Naive thymus-derived CD4-positive, alpha-beta T cell (primary cell): ENCODE results near the gene TIAL1. TPM values are rescaled to one million over a fixed set of nuclear protein-coding genes. Genes with fewer than 3 reads are reported as not detected.
A peak's percentile ranks its signal among the peaks of the same experiment; 100 is the strongest.

ENCODE experiments used
- ATAC-seq: fragments of 150-1000 bp; cut with Tn5 transposase; 2 replicates; pipeline ENCODE4 v1.10.0; 2021; ENCODE audit warnings: mild to moderate bottlenecking, moderate library complexity
- CTCF ChIA-PET: fragments of 350-600 bp; sonication (Branson Sonifier 250); formaldehyde crosslinking; loops from one replicate; lab custom pipeline; 2021; ENCODE audit warnings: antibody characterized with exemption; lab: Charles Lee
- POLR2A ChIA-PET: fragments of 350-600 bp; sonication (Branson Sonifier 250); formaldehyde crosslinking; loops from one replicate; lab custom pipeline; 2021; ENCODE audit warnings: antibody characterized with exemption, inconsistent platforms; lab: Charles Lee
- DNase-seq, 9 donors: peaks; one replicate each; pipeline versions ENCODE4 v3.0.0 to v3.0.0-alpha.2; 2020 to 2022; ENCODE audit warnings: mixed read lengths in 1 of 9
- H3K27ac ChIP-seq: one replicate; pipeline ENCODE4 v1.7.0; 2013; ENCODE audit warnings: mild to moderate bottlenecking, low read depth, low read length, moderate library complexity
- H3K27me3 ChIP-seq, 2 donors: one replicate each; pipeline ENCODE4 v1.7.0; 2013; ENCODE audit warnings: low read length in 2 of 2, mild to moderate bottlenecking in 2 of 2, moderate library complexity in 2 of 2; ENCODE audit not compliant: control insufficient read depth in 2 of 2, insufficient read depth in 2 of 2
- H3K36me3 ChIP-seq, 3 experiments: 1 replicate in 2 of 3; 2 replicates in 1 of 3; pipeline ENCODE4 v1.7.0; 2013; ENCODE audit warnings: low read length in 3 of 3, mild to moderate bottlenecking in 3 of 3, moderate library complexity in 1 of 3; ENCODE audit not compliant: insufficient read depth in 3 of 3, control insufficient read depth in 2 of 3
- H3K4me1 ChIP-seq, 2 donors: one replicate each; pipeline ENCODE4 v1.7.0; 2013; ENCODE audit warnings: low read length in 2 of 2, mild to moderate bottlenecking in 2 of 2, moderate library complexity in 1 of 2; ENCODE audit not compliant: control insufficient read depth in 2 of 2, insufficient read depth in 2 of 2
- H3K4me3 ChIP-seq: 2 replicates; pipeline ENCODE4 v1.7.0; 2013; ENCODE audit warnings: mild to moderate bottlenecking, low read length
- H3K9me3 ChIP-seq, 3 experiments: 1 replicate in 2 of 3; 2 replicates in 1 of 3; pipeline ENCODE4 v1.7.0; 2013; ENCODE audit warnings: low read length in 3 of 3; ENCODE audit not compliant: control insufficient read depth in 2 of 3
- H3K27ac Mint-ChIP-seq, 9 donors: one replicate each; pipeline ENCODE4 v1.8.0; 2020 to 2022; ENCODE audit warnings: mixed read lengths in 9 of 9, mild to moderate bottlenecking in 8 of 9, moderate library complexity in 5 of 9, inconsistent platforms in 2 of 9
- H3K27me3 Mint-ChIP-seq, 5 donors: one replicate each; pipeline ENCODE4 v1.8.0; 2021 to 2022; ENCODE audit warnings: mixed read lengths in 5 of 5, mild to moderate bottlenecking in 1 of 5
- H3K36me3 Mint-ChIP-seq, 5 donors: one replicate each; pipeline ENCODE4 v1.8.0; 2020 to 2022; ENCODE audit warnings: mixed read lengths in 5 of 5, mild to moderate bottlenecking in 3 of 5, inconsistent platforms in 1 of 5
- H3K4me1 Mint-ChIP-seq, 7 donors: one replicate each; pipeline ENCODE4 v1.8.0; 2020 to 2022; ENCODE audit warnings: mixed read lengths in 7 of 7, mild to moderate bottlenecking in 3 of 7, inconsistent platforms in 1 of 7
- H3K4me3 Mint-ChIP-seq, 10 donors: one replicate each; pipeline ENCODE4 v1.8.0; 2020 to 2022; ENCODE audit warnings: mild to moderate bottlenecking in 10 of 10, mixed read lengths in 10 of 10, moderate library complexity in 6 of 10, inconsistent platforms in 2 of 10
- H3K9me3 Mint-ChIP-seq, 11 donors: one replicate each; pipeline ENCODE4 v1.8.0; 2020 to 2022; ENCODE audit warnings: mixed read lengths in 11 of 11, mild to moderate bottlenecking in 4 of 11, inconsistent platforms in 1 of 11, moderate library complexity in 1 of 11
- intact Hi-C, 2 donors: fragments of 100-400 bp; cut with micrococcal nuclease; formaldehyde crosslinking; loops; one replicate each; pipeline ENCODE4 v1.15.1; 2023
- polyA plus RNA-seq, 2 donors: library from polyadenylated mRNA; unstranded; fragments of 300-500 nt; fragmentation: Illumina TruSeq; gene quantifications; one replicate each; pipeline ENCODE4 v1.2.3, GENCODE V29; 2021
- total RNA-seq, 6 experiments: library from RNA in 5 of 6; stranded (reverse) in 5 of 6; gene quantifications; 1 replicate in 5 of 6; 2 replicates in 1 of 6; pipeline ENCODE4 v1.2.3 and lab custom pipeline; 2021 to 2026

Gene TIAL1
- total and polyA plus RNA-seq, 7 experiments from 2014 or later, result 10.5 to 228 (median 171) TPM

DNA sequence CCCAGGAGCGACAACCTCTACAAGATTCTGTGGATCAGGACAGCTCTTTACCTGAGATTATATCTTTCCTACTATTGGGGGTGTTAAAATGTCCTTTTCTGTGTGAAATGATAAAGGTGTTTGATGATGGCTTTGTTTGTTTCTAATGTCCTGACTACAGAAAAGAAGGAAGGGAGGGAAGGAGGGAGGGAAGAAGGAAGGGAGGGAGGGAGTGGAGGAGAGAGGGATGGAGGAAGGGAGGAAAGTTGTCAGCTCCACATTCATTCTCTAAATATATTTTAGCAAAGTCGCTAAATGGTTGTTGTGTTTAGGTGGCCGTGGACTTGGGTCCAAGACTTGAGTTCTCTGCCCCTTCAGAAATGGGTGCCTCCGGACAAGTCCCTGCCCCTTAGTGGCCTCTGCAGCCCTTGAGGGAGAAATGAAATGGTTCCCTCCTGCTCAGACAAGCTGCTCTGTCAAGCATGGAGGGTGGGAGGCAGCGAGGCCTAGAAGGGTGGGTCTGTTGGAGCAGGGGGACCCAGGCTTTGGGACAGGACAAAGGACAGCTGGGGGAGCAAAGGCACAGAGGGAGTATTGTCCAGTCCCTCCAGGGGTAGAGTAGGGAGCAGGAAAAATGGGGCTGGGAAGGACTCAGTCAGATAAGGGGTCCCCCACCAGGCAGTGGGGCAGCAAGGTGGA lies 58.7 kb downstream of the TIAL1 start:
- ChIA-PET POLR2A (interaction anchor here (0.6 to 12.7 kb wide), 7 partner anchors 11 to 338 kb away, joined by 3 to 169 read pairs (median 21); no protein-coding TSS in a partner anchor), CTCF (interaction anchor here (0.6 to 2.8 kb wide), 8 partner anchors 18 to 339 kb away, joined by 3 to 10 read pairs (median 6); no protein-coding TSS in a partner anchor)
- Histone ChIP-seq H3K4me3 (peak overlapping the region; percentile 61), H3K36me3 (peaks cover 0 to 7% (median 0%) of the 10 kb centered on the region in 3 experiments), H3K4me1 (peaks cover 27 to 50% of the 10 kb centered on the region in 2 donors), H3K27me3 (no peaks in the 10 kb centered on the region), H3K9me3 (no peaks in the 10 kb centered on the region), H3K27ac (peak overlapping the region; percentile 89)
- H3K9me3 Mint-ChIP-seq, result no peaks in the 10 kb centered on the region
- no peaks in the 10 kb centered on the region for H3K27me3 Mint-ChIP-seq
- peaks cover 51 to 73% (median 67%) of the 10 kb centered on the region in 7 donors for H3K4me1 Mint-ChIP-seq
- H3K36me3 Mint-ChIP-seq, result peaks cover 0 to 25% (median 5%) of the 10 kb centered on the region in 5 donors
- intact Hi-C loops, result loop anchor here (1.0 kb wide), 3 partner anchors 8 to 36 kb away; no protein-coding TSS in a partner anchor
- peak overlapping the region; percentile 84 to 96 (median 90) for H3K4me3 Mint-ChIP-seq
- DNase-seq (no peak), ATAC-seq (no peak)
- peak overlapping the region; percentile 86 to 98 (median 91) for H3K27ac Mint-ChIP-seq

DNA sequence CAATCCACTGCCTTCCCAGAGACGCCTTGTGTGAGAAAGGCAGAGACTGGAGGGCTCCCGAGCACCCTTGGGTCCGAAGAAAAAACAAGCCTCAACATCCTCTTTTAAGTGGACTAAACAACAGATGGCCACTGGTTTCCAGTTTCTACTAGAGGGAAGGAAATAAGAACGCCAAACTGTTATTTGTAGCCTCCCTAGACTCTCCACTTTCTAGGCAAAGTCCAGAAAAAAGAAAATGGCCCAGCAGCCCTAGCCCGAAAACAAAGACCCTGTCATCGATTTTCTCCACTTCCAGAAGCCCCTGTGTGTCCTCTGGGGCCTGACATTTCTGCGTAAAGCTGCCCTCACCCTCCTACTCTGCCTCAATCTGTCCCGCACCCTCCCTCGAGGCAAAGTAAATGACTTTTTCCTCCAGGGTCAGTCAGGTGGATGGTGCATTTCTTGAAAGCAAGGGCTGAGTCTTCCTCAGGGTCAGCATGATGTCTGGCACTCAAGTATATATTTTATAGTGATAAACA lies 60.2 kb downstream of the TIAL1 start:
- intact Hi-C loops, result loop anchor here in 1 of 2 donors (1.0 kb wide), 1 partner anchor 34 kb away; no protein-coding TSS in a partner anchor
- ChIA-PET CTCF (interaction anchor here (0.5 to 2.5 kb wide), 5 partner anchors 10 to 332 kb away, joined by 3 to 8 read pairs (median 3); no protein-coding TSS in a partner anchor), POLR2A (interaction anchor here (0.7 to 12.7 kb wide), 5 partner anchors 10 to 112 kb away, joined by 5 to 169 read pairs (median 110); no protein-coding TSS in a partner anchor)
- Histone ChIP-seq H3K4me1 (peaks cover 26 to 62% of the 10 kb centered on the region in 2 donors), H3K4me3 (peak overlapping the region; percentile 16), H3K36me3 (no peaks in the 10 kb centered on the region), H3K9me3 (no peaks in the 10 kb centered on the region), H3K27ac (peak overlapping the region; percentile 89), H3K27me3 (no peaks in the 10 kb centered on the region)
- DNase-seq (no peak), ATAC-seq (no peak)
- Mint-ChIP-seq H3K27me3 (no peaks in the 10 kb centered on the region), H3K27ac (peak overlapping the region; percentile 86 to 98 (median 91)), H3K9me3 (no peaks in the 10 kb centered on the region), H3K36me3 (peaks cover 0 to 33% (median 9%) of the 10 kb centered on the region in 5 donors), H3K4me3 (peak overlapping the region; percentile 58 to 96 (median 90)), H3K4me1 (peaks cover 61 to 88% (median 80%) of the 10 kb centered on the region in 7 donors)

DNA sequence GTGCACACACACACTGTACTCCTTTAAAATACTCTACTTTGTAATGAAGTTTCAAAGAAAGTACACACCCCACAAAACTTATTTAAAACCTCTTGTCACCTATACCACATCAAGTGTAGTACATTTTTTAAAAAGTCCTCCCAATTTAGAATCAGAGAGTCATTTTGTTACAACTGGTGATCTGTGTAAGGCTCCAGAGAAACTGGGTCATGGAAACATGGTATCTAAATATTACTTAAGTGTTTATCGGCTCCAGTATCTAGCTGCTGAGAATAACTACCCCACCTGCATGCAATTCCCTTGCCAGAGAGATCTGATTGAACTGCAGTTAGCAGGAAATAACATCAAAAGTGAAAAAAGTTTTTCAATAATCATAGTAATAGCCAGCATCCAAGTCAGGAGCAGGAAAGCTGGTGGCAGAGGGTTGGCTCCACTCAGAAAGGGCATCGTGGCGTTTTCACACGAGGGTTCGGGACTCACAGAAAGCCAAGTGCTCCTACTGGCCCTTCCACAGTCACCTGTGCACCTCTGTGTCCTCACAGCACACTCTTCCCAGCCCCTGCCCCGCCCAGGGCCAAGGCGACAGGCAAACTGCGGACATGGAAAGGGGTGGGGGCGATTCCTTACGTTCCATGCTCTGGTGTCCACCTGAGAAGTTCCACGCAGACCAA lies 60.8 kb downstream of the TIAL1 start:
- H3K36me3 ChIP-seq, result no peaks in the 10 kb centered on the region
- H3K4me1 ChIP-seq, result peaks cover 21 to 68% of the 10 kb centered on the region in 2 donors
- H3K36me3 Mint-ChIP-seq, result peaks cover 0 to 37% (median 9%) of the 10 kb centered on the region in 5 donors
- no peaks in the 10 kb centered on the region for H3K9me3 Mint-ChIP-seq
- H3K4me3 Mint-ChIP-seq, result peak overlapping the region; percentile 52 to 96 (median 88)
- DNase-seq (peak in 2 of 9 donors; percentile 31 to 37), ATAC-seq (peak; percentile 28)
- peaks cover 65 to 94% (median 84%) of the 10 kb centered on the region in 7 donors for H3K4me1 Mint-ChIP-seq
- H3K27me3 ChIP-seq, result no peaks in the 10 kb centered on the region
- peak overlapping the region; percentile 89 for H3K27ac ChIP-seq
- no peaks in the 10 kb centered on the region for H3K9me3 ChIP-seq
- ChIA-PET POLR2A (interaction anchor here (0.5 to 12.7 kb wide), 5 partner anchors 9 to 46 kb away, joined by 3 to 169 read pairs (median 110); no protein-coding TSS in a partner anchor), CTCF (interaction anchor here (0.5 to 2.5 kb wide), 4 partner anchors 10 to 44 kb away, joined by 3 to 8 read pairs (median 4); no protein-coding TSS in a partner anchor)
- peak overlapping the region; percentile 16 for H3K4me3 ChIP-seq
- H3K27me3 Mint-ChIP-seq, result no peaks in the 10 kb centered on the region
- intact Hi-C loops, result no loop called here
- peak overlapping the region; percentile 66 to 98 (median 91) for H3K27ac Mint-ChIP-seq

DNA sequence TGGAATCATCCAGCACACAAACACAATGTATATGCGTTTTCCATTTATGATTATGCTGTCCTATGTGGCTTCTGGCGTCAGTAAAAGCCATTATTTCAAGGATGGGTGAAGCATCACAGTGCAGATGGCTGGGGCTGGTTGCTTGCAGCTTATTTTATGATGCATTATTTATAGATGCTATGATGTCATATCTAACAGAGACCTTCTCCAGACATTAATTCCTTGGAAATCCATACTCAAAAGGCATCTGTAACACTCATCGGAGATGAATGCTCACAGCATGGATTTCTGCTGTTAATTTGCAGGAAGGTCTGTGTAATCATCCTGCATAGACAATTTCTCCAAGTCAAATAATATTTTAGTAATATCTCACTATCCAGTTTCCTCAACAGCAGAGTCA lies 61.5 kb downstream of the TIAL1 start:
- POLR2A ChIA-PET, result interaction anchor here (0.5 to 12.7 kb wide), 5 partner anchors 9 to 33 kb away, joined by 3 to 169 read pairs (median 110); no protein-coding TSS in a partner anchor
- Mint-ChIP-seq H3K4me1 (peaks cover 65 to 96% (median 83%) of the 10 kb centered on the region in 7 donors), H3K36me3 (peaks cover 0 to 37% (median 9%) of the 10 kb centered on the region in 5 donors), H3K27me3 (no peaks in the 10 kb centered on the region), H3K4me3 (peak overlapping the region in 9 of 10 donors; percentile 52 to 96 (median 89)), H3K27ac (peak overlapping the region; percentile 66 to 98 (median 91)), H3K9me3 (no peaks in the 10 kb centered on the region)
- Histone ChIP-seq H3K9me3 (no peaks in the 10 kb centered on the region), H3K4me1 (peaks cover 18 to 75% of the 10 kb centered on the region in 2 donors), H3K27me3 (no peaks in the 10 kb centered on the region), H3K36me3 (no peaks in the 10 kb centered on the region), H3K4me3 (no peak overlapping the region), H3K27ac (peak overlapping the region; percentile 89)
- DNase-seq (no peak), ATAC-seq (no peak)
- intact Hi-C loops, result no loop called here
- CTCF ChIA-PET, result interaction anchor here (2.0 to 2.5 kb wide), 3 partner anchors 9 to 335 kb away, joined by 5 to 8 read pairs (median 5); partner anchors contain the start of gene GRK5

DNA sequence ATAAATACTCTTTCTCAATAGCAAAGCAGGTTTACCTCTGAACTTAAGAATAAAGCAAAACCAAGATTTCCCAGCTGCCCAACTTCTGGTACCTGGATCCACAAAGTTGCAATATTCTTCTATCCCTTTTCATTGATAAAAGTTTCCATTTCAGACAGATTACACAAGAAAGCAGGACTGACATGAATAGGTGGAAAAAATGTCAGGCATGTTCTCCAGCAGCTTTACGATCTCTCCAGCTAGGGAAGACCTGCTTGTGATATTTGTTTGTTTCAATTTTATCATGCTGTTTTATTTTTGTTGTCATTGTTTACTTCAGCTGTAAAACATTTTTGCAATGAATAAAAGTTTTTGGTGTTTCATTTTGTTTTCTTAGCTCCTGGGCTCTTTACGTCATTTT lies 63.3 kb downstream of the TIAL1 start:
- H3K4me1 Mint-ChIP-seq, result peaks cover 59 to 91% (median 75%) of the 10 kb centered on the region in 7 donors
- no peak overlapping the region for H3K4me3 ChIP-seq
- peak overlapping the region in 9 of 10 donors; percentile 34 to 81 (median 56) for H3K4me3 Mint-ChIP-seq
- no peaks in the 10 kb centered on the region for H3K27me3 Mint-ChIP-seq
- no peaks in the 10 kb centered on the region for H3K9me3 Mint-ChIP-seq
- no peaks in the 10 kb centered on the region for H3K27me3 ChIP-seq
- H3K27ac Mint-ChIP-seq, result peak overlapping the region in 6 of 9 donors; percentile 51 to 74 (median 63)
- H3K9me3 ChIP-seq, result no peaks in the 10 kb centered on the region
- H3K36me3 ChIP-seq, result peaks cover 0 to 3% (median 0%) of the 10 kb centered on the region in 3 experiments
- POLR2A ChIA-PET, result interaction anchor here (0.8 to 12.7 kb wide), 6 partner anchors 7 to 44 kb away, joined by 3 to 160 read pairs (median 8); partner anchors contain the start of gene RGS10
- H3K27ac ChIP-seq, result no peak overlapping the region
- ATAC-seq (no peak), DNase-seq (no peak)
- peaks cover 11 to 65% of the 10 kb centered on the region in 2 donors for H3K4me1 ChIP-seq
- intact Hi-C loops, result no loop called here
- peaks cover 0 to 38% (median 9%) of the 10 kb centered on the region in 5 donors for H3K36me3 Mint-ChIP-seq
- CTCF ChIA-PET, result interaction anchor here (0.7 to 2.3 kb wide), 6 partner anchors 18 to 334 kb away, joined by 3 to 5 read pairs (median 4); partner anchors contain the start of gene GRK5
